Upper lobe of left lung (tissue), 4 donors: ENCODE measurements around the gene WBP2NL.

Experiments
- EP300 ChIP-seq, 4 donors: sonication (generic); formaldehyde crosslinking; IDR thresholded peaks; one replicate each; pipeline ENCODE4 v1.5.1; 2017; ENCODE audit warnings: antibody characterized with exemption in 4 of 4, control low read depth in 2 of 4
- POLR2A ChIP-seq, 4 donors: fragments of 450-650 bp; IDR thresholded peaks; one replicate each; pipeline ENCODE4 v1.5.1; 2016 to 2017; ENCODE audit warnings: antibody characterized with exemption in 4 of 4, mild to moderate bottlenecking in 2 of 4
- POLR2AphosphoS5 ChIP-seq, 2 donors: sonication (generic); formaldehyde crosslinking; IDR thresholded peaks; one replicate each; pipeline ENCODE4 v1.5.1; 2017; ENCODE audit warnings: antibody characterized with exemption in 2 of 2
- TF ChIP-seq, protein P1 (sequence below), 6 experiments: fragments of 450-650 bp in 4 of 6; fragments of 200-600 bp in 2 of 6; sonication (generic) in 2 of 6; IDR thresholded peaks; one replicate each; pipeline ENCODE4 v1.5.1; 2016 to 2019; ENCODE audit warnings: antibody characterized with exemption in 6 of 6

- TF ChIP-seq, protein P1, sequence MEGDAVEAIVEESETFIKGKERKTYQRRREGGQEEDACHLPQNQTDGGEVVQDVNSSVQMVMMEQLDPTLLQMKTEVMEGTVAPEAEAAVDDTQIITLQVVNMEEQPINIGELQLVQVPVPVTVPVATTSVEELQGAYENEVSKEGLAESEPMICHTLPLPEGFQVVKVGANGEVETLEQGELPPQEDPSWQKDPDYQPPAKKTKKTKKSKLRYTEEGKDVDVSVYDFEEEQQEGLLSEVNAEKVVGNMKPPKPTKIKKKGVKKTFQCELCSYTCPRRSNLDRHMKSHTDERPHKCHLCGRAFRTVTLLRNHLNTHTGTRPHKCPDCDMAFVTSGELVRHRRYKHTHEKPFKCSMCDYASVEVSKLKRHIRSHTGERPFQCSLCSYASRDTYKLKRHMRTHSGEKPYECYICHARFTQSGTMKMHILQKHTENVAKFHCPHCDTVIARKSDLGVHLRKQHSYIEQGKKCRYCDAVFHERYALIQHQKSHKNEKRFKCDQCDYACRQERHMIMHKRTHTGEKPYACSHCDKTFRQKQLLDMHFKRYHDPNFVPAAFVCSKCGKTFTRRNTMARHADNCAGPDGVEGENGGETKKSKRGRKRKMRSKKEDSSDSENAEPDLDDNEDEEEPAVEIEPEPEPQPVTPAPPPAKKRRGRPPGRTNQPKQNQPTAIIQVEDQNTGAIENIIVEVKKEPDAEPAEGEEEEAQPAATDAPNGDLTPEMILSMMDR (IDR thresholded peaks at IDR 0.05): no peak
- TF ChIP-seq POLR2A (IDR thresholded peaks at IDR 0.05): no peak
- TF ChIP-seq EP300 (IDR thresholded peaks at IDR 0.05): no peak
- TF ChIP-seq POLR2AphosphoS5 (IDR thresholded peaks at IDR 0.05): no peak
Measured at GRCh38 chr22:41970601-41971000, 28.0 kb upstream of the WBP2NL start.
